Inflammatory macrophage treated with lipopolysaccharide for 1 hour (primary cell): ENCODE results near the gene JAZF1.
"Not testable (repeated sequence)": the region's sequence is repeated elsewhere in the genome, so short reads cannot be mapped to it uniquely, and the experiment has no call there.

Experiments
- DNase-seq, 2 donors: peaks; one replicate each; pipeline ENCODE4 v3.0.0-alpha.2; 2020 to 2022

The JAZF1 gene

DNA sequence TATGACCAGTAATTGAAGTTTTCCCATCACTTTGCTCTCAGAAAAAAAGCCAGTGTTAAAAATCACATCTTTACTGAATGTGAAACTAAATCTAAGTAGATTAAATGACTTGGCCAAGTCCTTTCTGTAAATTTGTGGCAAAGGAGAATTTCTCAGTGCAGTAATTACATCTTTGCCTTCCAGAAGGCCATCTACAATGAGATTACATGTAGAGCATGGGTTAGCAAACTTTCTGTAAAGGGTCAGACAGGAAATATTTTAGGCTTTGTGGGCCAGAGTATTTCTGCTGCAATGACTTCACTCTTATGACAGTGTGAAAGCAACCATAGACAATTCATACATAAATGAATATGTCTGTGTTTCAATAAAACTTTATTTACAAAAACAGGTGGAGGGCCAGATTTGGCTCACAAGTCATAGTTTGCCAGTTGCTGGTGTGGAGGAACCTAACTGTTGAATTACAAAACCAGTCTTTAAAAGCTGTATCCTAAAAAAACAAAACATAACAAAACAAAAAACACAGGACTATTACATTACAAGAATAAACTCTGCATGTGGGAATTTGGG, 249.6 kb downstream of the JAZF1 start:
- no peak for DNase-seq

GRCh38 chr7:27929127-27929526, 251.5 kb downstream of the JAZF1 start:
- DNase-seq: no peak

- DNase-seq: no peak
Measured at GRCh38 chr7:27928001-27928400, 252.6 kb downstream of the JAZF1 start.

GRCh38 chr7:27925573-27926201, 254.9 kb downstream of the JAZF1 start:
- no peak for DNase-seq

DNA sequence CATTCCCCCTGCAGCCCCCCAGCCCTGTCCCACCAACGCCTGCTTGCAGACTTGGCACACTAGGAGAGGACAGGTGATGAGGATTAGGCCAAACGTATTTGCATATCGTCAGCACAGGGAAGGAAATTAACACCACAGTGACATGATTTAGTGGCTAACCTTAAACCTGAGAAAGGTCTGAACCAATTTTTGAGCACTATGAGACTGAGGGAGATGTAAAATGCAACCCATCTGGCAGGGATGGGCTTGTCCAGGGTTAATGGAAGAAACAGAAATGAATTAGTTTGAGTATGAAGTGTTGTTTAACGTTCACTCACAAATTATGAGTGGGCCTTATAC, 257.0 kb downstream of the JAZF1 start:
- DNase-seq: no peak

- DNase-seq: no peak
Measured at GRCh38 chr7:27922907-27923641, 257.5 kb downstream of the JAZF1 start.

GRCh38 chr7:27922389-27922788, 258.2 kb downstream of the JAZF1 start:
- DNase-seq: not testable (repeated sequence)

GRCh38 chr7:27921081-27921836, 259.3 kb downstream of the JAZF1 start:
- peak; percentile 62 to 84 for DNase-seq

- no peak for DNase-seq
Measured at GRCh38 chr7:27920281-27920946, 260.2 kb downstream of the JAZF1 start.

DNA sequence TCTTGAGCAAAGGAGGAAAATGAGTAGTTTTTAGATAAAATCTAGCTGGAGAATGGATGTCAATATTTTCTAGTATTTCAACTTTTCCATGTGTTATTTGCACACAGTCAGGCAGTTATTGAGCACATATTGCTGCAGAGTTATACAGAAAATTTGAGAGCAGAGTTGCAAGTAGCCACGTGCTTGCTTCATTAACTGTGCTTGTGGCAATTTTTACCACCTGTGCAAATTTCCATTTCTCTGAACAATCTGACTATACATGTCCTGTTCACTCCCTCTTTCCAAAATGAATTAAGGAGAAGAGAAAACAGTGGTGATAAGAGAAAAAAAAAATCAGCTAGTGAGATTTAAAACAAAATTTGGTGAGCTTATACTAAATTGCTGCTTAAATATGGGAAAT, 262.1 kb downstream of the JAZF1 start:
- DNase-seq: no peak

GRCh38 chr7:27917774-27918314, 262.8 kb downstream of the JAZF1 start:
- DNase-seq: peak in 1 of 2 donors; percentile 9

DNA sequence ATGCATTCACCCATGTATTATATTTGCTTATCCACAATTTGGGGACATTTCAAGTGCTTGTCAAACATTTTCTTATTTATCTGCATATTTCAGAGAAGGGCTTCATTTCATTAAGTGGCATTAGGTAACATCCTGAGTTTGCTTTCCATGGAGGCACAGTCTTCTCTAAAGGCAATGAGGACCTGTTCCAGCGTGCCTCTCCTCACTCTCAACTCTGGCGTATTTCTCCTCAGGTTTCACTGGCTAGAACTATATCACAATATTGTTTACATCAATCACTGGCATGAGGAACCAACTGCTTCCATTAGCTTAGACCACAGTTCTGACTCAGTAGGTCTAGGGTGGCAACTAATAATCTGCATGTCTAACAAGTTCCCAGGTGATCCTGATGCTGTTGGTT, 263.5 kb downstream of the JAZF1 start:
- no peak for DNase-seq

- no peak for DNase-seq
Measured at GRCh38 chr7:27916372-27916771, 264.2 kb downstream of the JAZF1 start.

DNA sequence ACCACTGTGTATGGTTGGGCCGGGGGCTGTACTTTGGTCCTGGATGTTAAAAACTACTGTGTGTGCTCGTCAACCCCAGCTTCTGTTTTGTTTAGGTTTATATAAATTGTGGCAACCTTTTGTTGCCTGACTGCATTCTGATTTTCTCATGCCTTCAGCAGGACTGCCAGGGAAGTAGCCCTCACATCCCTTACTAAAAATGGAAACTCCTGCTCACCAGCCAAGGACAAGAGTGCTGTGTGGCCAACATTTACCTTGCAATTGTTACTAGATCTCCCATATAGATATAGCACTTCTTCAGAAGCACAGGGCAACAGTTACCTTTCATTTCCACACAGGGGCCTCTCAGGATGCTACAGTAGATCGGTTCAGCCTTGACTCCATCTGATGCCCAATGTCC, 266.2 kb downstream of the JAZF1 start:
- no peak for DNase-seq

- no peak for DNase-seq
Measured at GRCh38 chr7:27912751-27913150, 267.8 kb downstream of the JAZF1 start.

GRCh38 chr7:27911920-27912319, 268.7 kb downstream of the JAZF1 start:
- no peak for DNase-seq

DNA sequence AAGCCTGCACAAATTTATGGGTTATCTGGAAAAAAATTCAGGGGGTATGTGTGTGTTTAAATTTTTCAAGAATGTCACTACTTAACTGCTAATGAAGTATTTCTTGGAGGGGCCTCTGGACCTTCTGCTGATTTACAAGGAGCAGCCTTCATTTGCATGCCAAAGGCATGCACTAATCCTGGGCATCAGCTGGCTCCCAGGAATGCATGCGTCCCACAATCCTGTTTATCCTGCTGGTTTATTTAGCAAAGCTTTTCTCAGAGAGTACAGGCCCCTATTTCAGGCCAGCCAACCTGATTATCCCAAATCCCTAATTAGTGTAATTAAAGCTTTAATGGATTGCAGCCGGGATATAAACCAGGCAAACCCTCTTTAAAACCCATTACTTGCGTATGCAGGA, 270.3 kb downstream of the JAZF1 start:
- no peak for DNase-seq

DNA sequence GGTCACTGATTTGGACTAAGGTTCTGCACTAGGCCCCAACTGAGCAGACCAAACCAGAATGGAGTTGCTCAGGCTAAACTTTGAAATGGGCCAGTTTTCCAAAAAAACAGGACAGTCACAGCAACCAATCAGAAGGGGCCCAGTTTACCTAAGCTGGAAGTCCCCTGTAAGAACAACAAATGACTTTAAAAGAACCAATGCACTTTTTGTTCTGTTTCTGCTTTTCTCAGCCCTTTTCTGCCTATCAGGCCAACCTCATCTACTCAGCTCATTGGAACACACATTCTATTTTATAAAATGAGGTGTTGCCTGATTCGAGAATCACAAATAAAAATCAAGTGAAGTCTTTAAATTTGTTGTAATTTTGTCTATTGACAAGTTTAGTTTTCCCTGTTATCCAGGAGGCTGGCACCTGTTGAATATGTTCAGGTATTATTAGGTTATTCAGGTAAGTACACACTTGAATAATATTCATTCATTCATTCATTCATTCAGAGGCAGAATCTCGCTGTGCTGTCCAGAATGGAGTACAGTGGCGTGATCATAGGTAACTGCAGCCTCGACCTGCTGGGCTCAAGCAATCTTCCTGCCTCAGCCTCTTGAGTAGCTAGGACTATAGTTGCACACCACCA, 271.9 kb downstream of the JAZF1 start:
- DNase-seq: no peak

DNA sequence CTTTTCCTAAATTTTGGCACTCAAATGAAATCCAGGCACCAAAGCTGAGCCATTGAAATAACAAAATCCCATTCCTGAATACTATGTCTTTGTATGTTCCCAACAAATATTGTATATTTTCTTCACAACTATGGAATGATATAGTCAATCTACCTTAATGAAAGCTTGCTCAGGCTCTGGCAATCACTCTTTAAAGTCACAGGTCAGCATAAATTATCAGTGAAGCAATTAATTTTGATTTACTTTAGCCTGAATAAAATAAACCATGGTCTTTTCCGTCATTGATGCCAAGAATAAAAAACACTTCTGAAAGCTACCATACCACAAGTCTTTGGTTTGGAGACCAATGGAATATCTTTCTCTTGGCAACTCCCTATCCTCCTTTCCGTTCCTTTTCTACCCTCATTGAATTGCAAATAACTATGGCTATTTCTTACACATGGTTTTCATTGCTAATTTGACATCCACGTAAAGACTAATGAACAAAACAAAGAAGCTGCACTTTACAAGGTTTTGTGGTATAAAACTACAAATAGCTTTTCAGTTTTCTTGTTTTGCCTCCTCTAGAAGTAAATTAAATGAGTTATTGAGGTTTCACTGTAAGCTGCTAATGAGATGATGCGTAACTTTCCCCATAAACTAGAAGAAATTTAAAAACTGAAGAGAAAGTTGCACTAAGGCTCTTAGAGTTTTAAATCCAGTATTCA, 274.1 kb downstream of the JAZF1 start:
- no peak for DNase-seq

- DNase-seq: no peak
Measured at GRCh38 chr7:27905951-27906350, 274.6 kb downstream of the JAZF1 start.

GRCh38 chr7:27901028-27901760, 279.4 kb downstream of the JAZF1 start:
- peak; percentile 81 to 85 for DNase-seq
